Activated B cell treated with CpG ODN at 0.5 μM for 24 hours (primary cell): ENCODE results near the gene IGDCC3. TPM values are rescaled to one million over a fixed set of nuclear protein-coding genes. Genes with fewer than 3 reads are reported as not detected.

Experiments used
- ATAC-seq: fragments of 200-7000 bp; cut with Tn5 transposase; one replicate; pipeline ENCODE4 v1.10.0; 2021; ENCODE audit warnings: low read depth, mild to moderate bottlenecking, moderate library complexity
- CTCF ChIA-PET: fragments of 350-600 bp; sonication (Branson Sonifier 250); formaldehyde crosslinking; loops from one replicate; lab custom pipeline; 2021; ENCODE audit warnings: antibody characterized with exemption; lab: Charles Lee
- POLR2A ChIA-PET: fragments of 350-600 bp; sonication (Branson Sonifier 250); formaldehyde crosslinking; loops from one replicate; lab custom pipeline; 2021; ENCODE audit warnings: antibody characterized with exemption; lab: Charles Lee
- DNase-seq: peaks from one replicate; pipeline ENCODE4 v3.0.0; 2022
- H3K27ac Mint-ChIP-seq: one replicate; pipeline ENCODE4 v1.8.0; 2020; ENCODE audit warnings: mixed read lengths
- H3K27me3 Mint-ChIP-seq: one replicate; pipeline ENCODE4 v1.8.0; 2021; ENCODE audit warnings: mixed read lengths
- H3K36me3 Mint-ChIP-seq: one replicate; pipeline ENCODE4 v1.8.0; 2021; ENCODE audit warnings: low read depth, mixed read lengths
- H3K4me1 Mint-ChIP-seq: one replicate; pipeline ENCODE4 v1.8.0; 2021; ENCODE audit warnings: mixed read lengths
- H3K4me3 Mint-ChIP-seq: one replicate; pipeline ENCODE4 v1.8.0; 2020; ENCODE audit warnings: mild to moderate bottlenecking, mixed read lengths
- H3K9me3 Mint-ChIP-seq: one replicate; pipeline ENCODE4 v1.8.0; 2020; ENCODE audit warnings: mixed read lengths
- CTCF ChIP-seq: fragments of 200-600 bp; IDR thresholded peaks from one replicate; pipeline ENCODE4 v1.8.0; 2022; ENCODE audit warnings: antibody characterized with exemption, mild to moderate bottlenecking
- intact Hi-C: fragments of 100-400 bp; cut with micrococcal nuclease; formaldehyde crosslinking; loops from one replicate; pipeline ENCODE4 v1.15.1; 2024
- total RNA-seq: library from RNA; stranded (reverse); gene quantifications from 2 replicates; pipeline ENCODE4 v1.2.3, GENCODE V29; 2022

The IGDCC3 gene
- total RNA-seq, 1 donor from 2014 or later, result not detected

GRCh38 chr15:65334586-65335231 lies 43.1 kb downstream of the IGDCC3 start:
- POLR2A ChIA-PET, result no interaction called here
- CTCF ChIA-PET, result no interaction called here
- Mint-ChIP-seq H3K36me3 (no peaks in the 10 kb centered on the region), H3K27ac (no peak overlapping the region), H3K4me3 (no peak overlapping the region), H3K9me3 (no peaks in the 10 kb centered on the region), H3K27me3 (peaks cover 23% of the 10 kb centered on the region), H3K4me1 (peaks cover 24% of the 10 kb centered on the region)
- intact Hi-C loops, result no loop called here
- DNase-seq, result no peak
- ATAC-seq, result no peak
- no peak for TF ChIP-seq CTCF

GRCh38 chr15:65333856-65334255 lies 43.9 kb downstream of the IGDCC3 start:
- no peak overlapping the region for H3K27ac Mint-ChIP-seq
- peaks cover 19% of the 10 kb centered on the region for H3K27me3 Mint-ChIP-seq
- no peaks in the 10 kb centered on the region for H3K36me3 Mint-ChIP-seq
- peaks cover 22% of the 10 kb centered on the region for H3K4me1 Mint-ChIP-seq
- ATAC-seq (no peak), DNase-seq (no peak)
- TF ChIP-seq CTCF, result no peak
- no peaks in the 10 kb centered on the region for H3K9me3 Mint-ChIP-seq
- H3K4me3 Mint-ChIP-seq, result no peak overlapping the region
- ChIA-PET CTCF (no interaction called here), POLR2A (no interaction called here)
- intact Hi-C loops, result no loop called here

GRCh38 chr15:65333148-65333820 lies 44.5 kb downstream of the IGDCC3 start:
- Mint-ChIP-seq H3K27me3 (peaks cover 15% of the 10 kb centered on the region), H3K36me3 (no peaks in the 10 kb centered on the region), H3K4me3 (no peak overlapping the region), H3K9me3 (no peaks in the 10 kb centered on the region), H3K4me1 (peaks cover 18% of the 10 kb centered on the region), H3K27ac (no peak overlapping the region)
- DNase-seq, result no peak
- intact Hi-C loops, result no loop called here
- TF ChIP-seq CTCF, result no peak
- CTCF ChIA-PET, result no interaction called here
- POLR2A ChIA-PET, result no interaction called here
- ATAC-seq, result no peak

- CTCF ChIA-PET, result no interaction called here
- Mint-ChIP-seq H3K4me3 (no peak overlapping the region), H3K36me3 (no peaks in the 10 kb centered on the region), H3K4me1 (peaks cover 17% of the 10 kb centered on the region), H3K27me3 (peaks cover 16% of the 10 kb centered on the region), H3K27ac (no peak overlapping the region), H3K9me3 (no peaks in the 10 kb centered on the region)
- TF ChIP-seq CTCF, result no peak
- POLR2A ChIA-PET, result no interaction called here
- no peak for DNase-seq
- intact Hi-C loops, result no loop called here
- ATAC-seq, result no peak
Observed at GRCh38 chr15:65332391-65333147, 45.2 kb downstream of the IGDCC3 start.

- ATAC-seq, result no peak
- Mint-ChIP-seq H3K27me3 (peaks cover 14% of the 10 kb centered on the region), H3K4me1 (peaks cover 10% of the 10 kb centered on the region), H3K36me3 (no peaks in the 10 kb centered on the region), H3K4me3 (no peak overlapping the region), H3K27ac (no peak overlapping the region), H3K9me3 (no peaks in the 10 kb centered on the region)
- ChIA-PET CTCF (no interaction called here), POLR2A (interaction anchor here (0.6 kb wide), 1 partner anchor 37 kb away, joined by 7 read pairs; no protein-coding TSS in a partner anchor)
- intact Hi-C loops, result no loop called here
- no peak for TF ChIP-seq CTCF
- DNase-seq, result no peak
Observed at GRCh38 chr15:65331811-65332210, 46.0 kb downstream of the IGDCC3 start.
